DMS53 treated with DMSO at 0.1 percent for 48 hours (cell line): ENCODE results near the gene TNNT3.
"Not testable (repeated sequence)": the region's sequence is repeated elsewhere in the genome, so short reads cannot be mapped to it uniquely, and the experiment has no call there.

Experiments used
- DNase-seq: peaks from one replicate; lab custom pipeline; 2025; ENCODE audit not compliant: unreplicated experiment; lab: John Stamatoyannopoulos, UW

TNNT3 gene

DNA sequence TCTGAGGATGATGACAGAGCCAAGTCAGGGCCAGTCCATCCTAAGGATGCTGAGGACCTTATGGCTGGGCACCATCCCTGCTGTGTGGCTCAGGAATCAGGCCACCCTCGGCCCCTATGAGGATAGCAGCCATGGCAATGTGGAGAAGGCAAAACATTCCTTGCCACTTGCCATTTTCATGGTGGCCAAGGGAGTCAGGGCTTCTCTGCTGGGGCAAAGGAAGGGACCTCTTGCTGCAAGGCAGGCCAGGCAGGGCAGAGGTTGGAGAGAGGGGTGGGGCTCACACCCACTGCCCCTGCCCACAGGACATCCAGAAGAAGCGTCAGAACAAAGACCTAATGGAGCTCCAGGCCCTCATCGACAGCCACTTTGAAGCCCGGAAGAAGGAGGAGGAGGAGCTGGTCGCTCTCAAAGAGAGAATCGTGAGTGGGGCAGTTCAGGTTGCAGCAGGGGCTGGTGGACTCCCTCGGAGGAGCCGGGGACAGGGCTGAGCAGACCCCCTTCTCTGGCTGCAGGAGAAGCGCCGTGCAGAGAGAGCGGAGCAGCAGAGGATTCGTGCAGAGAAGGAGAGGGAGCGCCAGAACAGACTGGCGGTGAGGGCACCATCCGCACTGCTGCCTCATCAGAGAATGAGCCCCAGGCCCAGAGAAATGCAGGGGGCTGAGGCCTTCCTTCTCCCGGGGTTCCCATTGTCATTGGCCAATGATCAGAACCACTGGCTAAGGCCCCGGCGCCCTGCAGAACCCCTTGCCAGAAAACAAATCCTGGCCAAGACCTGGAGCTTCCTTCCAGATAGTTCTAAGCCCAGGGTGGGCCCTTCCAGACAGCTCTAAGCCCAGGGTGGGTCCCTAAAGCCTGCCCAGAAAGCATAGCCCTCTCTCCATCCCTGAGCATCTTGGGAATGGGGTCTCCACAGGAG, 14.2 kb downstream of the TNNT3 start:
- no peak for DNase-seq

DNA sequence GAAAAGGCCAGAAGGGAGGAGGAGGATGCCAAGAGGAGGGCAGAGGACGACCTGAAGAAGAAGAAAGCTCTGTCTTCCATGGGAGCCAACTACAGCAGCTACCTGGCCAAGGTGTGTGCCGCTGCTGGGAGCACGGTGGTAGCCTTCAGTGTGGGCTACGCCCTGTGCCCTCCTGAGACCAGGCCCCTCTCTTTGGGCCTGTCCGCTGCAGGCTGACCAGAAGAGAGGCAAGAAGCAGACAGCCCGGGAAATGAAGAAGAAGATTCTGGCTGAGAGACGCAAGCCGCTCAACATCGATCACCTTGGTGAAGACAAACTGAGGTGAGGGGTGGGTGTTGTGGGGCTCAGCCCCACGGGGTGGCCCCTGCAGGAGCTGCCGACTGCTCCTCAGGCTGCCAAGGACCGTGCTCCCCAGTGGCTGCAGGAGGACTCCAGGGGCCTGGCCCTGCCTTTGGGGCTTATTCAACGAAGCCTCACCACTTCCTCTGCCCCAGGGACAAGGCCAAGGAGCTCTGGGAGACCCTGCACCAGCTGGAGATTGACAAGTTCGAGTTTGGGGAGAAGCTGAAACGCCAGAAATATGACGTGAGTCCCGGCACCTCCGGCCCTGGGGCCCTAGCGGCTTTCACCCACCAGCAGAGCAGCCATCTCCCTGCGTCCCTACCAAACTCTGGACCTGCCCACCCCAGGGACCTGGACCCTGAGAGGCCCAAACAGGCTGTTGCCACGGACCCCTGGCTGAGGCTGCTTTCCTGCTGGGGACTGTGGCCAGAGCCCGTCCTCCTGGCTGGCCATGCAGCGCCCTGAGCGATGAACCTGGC, 15.0 kb downstream of the TNNT3 start:
- DNase-seq, result no peak

DNA sequence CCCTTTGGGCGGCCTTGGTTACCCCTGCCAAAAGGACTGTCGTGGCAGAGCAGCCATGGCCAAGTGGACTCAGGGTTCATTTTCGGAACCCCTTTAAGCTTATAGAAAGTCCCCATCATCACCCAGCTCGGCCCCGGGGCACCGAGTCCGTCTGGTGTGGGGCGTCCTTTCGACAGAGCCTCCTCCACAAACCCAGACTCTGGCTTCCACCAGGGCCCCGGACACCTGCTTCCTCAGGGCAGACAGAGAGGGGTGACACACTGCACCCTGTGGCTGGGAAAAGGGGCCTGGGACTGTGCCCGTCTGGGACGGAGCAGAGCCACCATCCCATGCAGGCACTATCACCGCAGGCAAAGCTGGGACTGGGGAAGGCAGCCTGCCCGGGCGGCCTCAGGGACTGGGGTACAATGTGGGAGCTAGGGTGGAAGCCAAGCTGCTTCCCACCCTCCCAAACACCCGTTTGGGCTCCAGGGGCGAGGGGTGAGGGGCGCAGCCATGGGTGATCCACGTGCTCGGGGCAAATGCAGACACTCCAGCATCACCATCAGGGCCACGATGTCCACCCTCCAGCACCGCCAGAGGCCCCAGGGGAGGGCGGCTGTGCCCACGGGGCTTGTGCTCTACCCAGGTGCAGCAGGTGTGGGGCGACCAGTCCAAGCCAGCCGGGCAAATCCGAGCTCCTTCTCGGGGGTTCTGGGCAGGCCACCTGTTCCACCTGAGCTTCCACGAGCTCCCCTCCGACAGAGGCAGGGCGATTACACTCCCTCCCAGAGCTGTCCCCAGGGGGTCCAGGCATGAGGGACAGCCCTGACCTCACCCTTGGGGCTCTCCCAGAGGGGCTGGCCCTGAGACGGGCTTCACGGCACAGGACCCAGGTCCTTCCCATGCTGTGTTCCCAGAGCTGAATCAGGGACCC, 15.9 kb downstream of the TNNT3 start:
- no peak for DNase-seq

GRCh38 chr11:1936072-1936780, 16.7 kb downstream of the TNNT3 start:
- DNase-seq, result no peak

DNA sequence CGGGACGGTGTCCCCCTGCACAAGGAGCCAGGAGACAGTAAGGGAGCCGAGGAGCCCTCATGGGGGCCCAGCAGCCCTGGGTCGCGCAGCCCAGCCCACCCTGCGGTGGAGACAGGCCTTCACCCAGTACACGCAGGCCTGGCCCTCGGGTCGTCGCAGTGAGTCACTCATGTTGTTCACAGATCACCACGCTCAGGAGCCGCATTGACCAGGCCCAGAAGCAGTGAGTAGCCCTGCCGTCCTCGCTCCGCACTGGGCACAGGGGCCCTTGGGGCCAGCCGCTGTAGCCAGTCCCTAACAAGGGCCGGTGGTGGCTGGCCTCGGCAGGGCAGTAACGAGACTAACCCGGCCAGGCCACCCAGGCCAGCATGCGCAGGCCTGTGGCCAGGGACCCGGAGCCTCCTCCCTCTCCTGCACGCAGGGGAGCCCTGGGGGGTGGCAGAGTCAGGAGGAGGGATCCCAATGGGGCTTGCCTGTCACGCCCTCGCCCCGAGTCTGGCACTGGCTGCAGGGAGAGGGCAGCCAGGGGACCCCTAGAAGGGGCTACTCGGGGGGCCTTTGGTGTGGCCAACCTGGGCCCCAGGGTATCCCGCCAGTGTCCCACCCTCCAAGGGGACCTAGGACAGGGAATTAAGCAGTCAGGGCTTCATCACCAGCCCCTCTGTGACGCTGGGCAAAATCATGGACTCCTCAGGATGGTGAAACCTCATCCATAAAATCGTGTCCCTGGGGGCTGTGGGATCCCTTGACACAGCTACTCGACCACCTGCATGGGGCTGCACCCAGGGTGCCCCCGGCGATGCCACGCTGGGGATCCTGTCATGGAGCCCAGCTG, 17.5 kb downstream of the TNNT3 start:
- DNase-seq, result no peak

GRCh38 chr11:1937616-1938342, 18.3 kb downstream of the TNNT3 start:
- no peak for DNase-seq

- no peak for DNase-seq
Measured at GRCh38 chr11:1938343-1939005, 19.0 kb downstream of the TNNT3 start.

DNA sequence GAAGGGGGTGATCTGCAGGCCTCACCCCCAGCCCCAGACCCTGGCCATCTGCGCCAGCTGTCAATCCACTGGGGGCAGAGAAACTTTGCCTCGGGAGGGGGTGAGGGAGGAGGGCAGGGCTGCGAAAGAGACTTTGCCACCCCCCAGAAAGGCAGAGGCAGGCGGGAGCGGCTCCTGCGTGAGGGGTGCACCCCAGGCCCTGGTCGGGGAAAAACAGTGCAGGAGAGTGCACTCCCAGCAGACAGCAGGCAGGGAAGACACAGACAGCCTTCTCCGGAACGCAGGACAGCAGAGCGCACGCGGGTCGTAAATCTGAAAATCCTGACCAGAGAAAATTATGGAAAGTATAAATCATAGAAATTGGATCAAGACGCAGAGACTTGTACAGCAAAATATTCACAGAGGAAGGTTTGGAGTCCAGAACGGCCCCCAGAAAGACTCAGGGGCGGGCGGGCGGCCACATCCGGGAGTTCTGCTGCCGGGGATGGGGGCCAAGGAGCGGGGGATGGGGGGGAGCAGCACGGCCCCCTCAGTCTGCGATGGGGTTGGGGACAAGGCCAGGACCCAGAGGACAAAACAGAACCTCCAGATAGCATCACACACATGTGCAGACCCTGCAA, 19.6 kb downstream of the TNNT3 start:
- no peak for DNase-seq

DNA sequence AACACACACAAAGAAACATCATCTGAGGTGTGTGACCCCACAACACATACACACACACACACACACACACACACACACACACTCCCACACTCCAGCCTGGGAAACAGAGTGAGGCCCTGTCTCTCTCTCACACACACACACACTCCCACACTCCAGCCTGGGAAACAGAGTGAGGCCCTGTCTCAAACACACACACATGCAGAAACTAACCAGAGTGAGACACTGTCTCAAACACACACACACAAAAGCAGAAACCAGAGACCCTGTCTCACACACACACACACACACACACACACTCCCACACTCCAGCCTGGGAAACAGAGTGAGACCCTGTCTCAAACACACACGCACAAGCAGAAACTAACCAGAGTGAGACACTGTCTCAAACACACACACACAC, 20.3 kb downstream of the TNNT3 start:
- DNase-seq, result not testable (repeated sequence)

GRCh38 chr11:1942558-1943260, 23.2 kb downstream of the TNNT3 start:
- no peak for DNase-seq

- DNase-seq, result no peak
Measured at GRCh38 chr11:1943576-1943975, 24.1 kb downstream of the TNNT3 start.

DNA sequence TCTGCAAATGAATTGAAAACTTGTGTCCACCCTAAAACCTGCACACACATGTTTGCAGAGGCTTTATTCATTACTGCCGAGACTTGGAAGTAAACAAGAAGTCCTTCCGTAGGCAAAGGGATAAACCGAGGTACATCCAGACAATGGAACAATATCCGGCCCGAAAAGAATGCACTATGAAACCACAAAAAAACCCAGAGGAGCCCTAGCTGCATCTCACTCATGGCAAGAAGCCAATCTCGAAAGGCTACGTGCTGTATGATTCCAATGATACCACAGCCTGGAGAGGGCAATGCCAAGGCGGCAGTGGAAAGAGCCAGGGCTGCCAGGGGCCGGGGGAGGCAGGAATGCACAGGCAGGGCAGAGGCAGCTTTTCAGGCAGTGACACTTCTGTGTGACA, 24.5 kb downstream of the TNNT3 start:
- no peak for DNase-seq

- DNase-seq, result no peak
Measured at GRCh38 chr11:1946812-1947484, 27.4 kb downstream of the TNNT3 start, which contains the start of gene MRPL23. MRPL23 (plus strand) TSS chr11:1947332; CDS start chr11:1947363, 31 bp downstream.

GRCh38 chr11:1947592-1948237, 28.2 kb downstream of the TNNT3 start:
- no peak for DNase-seq

DNA sequence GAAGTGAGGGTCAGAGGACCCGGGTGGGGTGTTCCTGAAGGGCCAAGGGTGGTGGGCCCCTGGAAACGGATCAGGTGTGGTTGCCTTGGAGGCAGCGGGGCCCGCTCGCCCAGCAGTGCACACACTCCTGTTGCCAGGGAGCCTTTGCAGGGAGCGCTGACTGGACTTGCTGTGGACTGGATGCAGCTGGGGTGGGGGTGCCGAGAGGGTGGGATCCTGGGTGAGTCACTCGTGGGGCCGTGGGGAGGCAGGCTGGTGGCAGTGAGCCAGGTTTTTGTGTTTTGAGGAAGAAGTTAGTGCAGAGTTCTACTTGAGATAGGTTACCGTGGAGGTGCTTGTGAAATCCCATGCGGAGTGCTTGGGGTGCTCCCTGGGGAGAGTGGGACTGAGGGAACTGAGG, 28.9 kb downstream of the TNNT3 start:
- DNase-seq, result no peak

- no peak for DNase-seq
Measured at GRCh38 chr11:1949302-1949701, 29.8 kb downstream of the TNNT3 start.
